Measurements from ENCODE around the gene GTF2A1L.
"Not testable (repeated sequence)": the region's sequence is repeated elsewhere in the genome, so short reads cannot be mapped to it uniquely, and the experiment has no call there.

The GTF2A1L gene, protein sequence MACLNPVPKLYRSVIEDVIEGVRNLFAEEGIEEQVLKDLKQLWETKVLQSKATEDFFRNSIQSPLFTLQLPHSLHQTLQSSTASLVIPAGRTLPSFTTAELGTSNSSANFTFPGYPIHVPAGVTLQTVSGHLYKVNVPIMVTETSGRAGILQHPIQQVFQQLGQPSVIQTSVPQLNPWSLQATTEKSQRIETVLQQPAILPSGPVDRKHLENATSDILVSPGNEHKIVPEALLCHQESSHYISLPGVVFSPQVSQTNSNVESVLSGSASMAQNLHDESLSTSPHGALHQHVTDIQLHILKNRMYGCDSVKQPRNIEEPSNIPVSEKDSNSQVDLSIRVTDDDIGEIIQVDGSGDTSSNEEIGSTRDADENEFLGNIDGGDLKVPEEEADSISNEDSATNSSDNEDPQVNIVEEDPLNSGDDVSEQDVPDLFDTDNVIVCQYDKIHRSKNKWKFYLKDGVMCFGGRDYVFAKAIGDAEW

DNA sequence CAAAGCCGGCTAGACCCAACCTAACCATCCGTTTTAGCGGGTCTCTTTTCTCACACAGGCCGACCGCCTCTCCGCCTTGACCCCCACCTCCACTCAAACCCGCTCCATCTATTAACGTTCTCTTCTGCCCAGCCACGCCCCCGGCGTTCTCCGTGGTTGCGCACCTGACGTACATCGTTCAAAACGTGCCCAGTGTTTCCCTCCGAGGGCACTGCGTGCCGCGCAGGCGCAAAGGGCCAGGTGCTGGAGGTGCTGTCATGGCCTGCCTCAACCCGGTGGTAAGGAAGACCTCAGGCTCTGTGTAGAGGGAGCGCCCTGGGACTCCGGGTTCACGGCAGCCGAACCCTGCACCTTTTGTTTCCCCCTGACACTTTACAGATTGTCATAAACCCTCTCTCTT, at the start of gene GTF2A1L:
Gene GTF2A1L (plus strand): TSS at position 239 of the 400 bp plus-strand sequence. CDS start 19 bp downstream, at position 258.
- no peak for DNase-seq (ENCODE audit: low read depth)

DNA sequence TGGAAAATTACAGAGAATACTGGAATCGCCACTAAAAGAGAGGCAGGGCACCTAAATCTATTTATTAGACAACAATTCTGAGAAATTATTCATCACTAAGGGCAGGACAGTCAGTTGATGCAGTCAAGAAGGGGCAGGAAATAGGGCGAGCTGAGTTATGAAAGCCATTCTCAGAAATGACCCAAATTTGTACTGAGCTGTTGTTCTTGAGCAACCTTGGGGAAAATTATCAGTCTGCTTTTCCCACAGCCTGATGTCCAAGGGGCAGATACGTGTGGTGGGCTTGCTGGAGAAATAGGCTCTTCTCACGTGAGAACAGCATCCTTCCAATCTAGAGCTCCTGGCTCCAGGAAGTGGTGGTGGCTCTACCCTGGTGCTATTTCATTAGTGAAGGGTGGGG, 49.1 kb upstream of the GTF2A1L start:
- DNase-seq (ENCODE audit: low read depth), result no peak

DNA sequence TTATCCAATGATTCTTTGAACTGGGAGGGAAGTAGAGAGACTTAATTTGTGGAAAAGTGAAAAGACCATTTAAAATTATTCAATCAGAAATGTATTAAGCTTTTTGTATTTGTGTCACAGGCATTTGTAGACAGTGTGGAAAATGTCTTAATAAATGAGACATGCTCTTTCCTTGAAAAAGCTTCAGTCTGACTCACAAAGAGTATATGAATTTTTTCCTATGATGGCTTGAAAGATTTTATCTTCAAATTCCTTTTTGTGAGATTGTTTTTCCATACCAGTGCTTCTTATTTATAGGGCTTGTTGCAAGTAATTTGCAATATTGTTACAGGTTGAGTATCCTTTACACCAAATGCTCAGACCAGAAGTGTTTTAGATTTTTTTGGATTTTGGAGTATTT, 48.2 kb upstream of the GTF2A1L start:
- DNase-seq (ENCODE audit: low read depth), result no peak

DNA sequence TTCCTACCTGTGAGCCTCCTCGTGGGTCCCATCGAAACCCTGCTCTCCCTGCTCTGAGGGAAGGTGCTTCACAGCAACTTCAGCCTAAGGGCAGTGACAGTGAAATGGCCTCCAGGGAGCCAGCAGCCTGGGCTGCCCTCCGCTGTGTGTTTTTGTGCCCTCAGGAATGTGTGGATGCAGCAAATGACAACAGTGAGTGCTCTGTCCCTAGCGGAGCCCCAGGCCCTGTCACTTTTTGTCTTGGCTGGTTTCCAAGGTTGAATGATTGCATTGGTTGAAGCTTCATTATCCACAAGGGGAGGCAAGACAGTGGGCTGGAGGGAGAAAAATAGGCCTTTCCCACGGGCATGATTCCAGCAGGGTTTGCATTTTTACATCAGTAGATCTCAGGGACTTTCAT, 44.8 kb upstream of the GTF2A1L start:
- DNase-seq (ENCODE audit: low read depth), result no peak

DNA sequence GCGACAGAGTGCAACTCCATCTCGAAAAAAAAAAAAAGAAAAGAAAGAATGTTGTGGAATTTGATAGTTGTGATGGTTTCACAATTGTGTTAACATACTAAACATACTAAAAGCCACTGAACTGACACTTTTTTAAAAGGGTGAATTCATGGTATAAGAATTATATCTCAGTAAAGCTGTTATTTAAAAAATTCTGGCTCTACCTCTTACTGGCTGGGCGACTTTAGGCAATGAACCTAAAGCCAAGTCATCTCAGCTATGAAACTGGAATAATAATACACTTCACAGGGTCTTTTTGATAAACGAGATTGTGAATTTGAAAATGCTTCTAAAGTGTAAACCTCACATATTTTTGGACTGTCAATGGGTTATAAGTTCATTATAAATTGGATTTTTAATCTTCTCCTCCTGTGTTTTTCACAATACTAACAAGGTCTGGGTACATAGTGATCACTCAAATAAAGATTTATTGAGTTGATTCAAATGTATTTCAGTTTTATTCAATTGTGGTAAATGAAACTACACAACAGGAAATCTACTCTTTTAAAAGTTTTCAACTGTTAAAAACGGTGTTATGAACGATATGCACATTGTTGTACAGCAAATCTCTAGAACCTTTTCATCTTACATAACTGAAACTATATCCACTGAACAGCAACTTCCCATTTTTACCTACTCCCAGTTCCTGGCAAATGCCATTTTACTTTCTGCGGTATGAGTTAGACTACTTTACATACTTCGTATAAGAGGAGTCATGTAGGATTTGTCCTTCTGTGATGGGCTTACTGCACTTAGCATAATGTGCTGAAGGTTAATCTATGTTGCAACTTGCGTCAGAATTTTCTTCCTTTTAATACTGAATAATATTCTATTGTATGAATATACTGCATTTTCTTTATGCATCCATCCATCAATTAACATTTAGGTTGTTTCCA, 43.0 kb upstream of the GTF2A1L start:
- no peak for DNase-seq (ENCODE audit: low read depth)

DNA sequence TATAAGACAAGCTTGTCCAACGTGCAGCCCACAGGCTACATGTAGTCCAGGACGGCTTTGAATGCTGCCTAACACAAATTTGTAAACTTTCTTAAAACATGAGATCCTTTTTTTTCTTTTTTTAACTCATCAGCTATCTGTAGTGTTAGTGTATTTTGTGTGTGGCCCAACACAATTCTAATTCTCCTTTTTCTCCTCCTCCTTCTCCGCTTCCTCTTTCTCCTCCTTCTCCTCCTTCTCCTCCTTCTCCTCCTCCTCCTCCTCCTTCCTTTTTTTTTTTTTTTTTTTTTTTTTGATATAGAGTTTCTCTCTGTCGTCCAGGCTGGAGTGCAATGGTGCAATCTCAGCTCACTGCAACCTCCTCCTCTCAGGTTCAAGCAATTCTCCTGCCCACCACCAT, 39.3 kb upstream of the GTF2A1L start:
- no peak for DNase-seq (ENCODE audit: low read depth)

DNA sequence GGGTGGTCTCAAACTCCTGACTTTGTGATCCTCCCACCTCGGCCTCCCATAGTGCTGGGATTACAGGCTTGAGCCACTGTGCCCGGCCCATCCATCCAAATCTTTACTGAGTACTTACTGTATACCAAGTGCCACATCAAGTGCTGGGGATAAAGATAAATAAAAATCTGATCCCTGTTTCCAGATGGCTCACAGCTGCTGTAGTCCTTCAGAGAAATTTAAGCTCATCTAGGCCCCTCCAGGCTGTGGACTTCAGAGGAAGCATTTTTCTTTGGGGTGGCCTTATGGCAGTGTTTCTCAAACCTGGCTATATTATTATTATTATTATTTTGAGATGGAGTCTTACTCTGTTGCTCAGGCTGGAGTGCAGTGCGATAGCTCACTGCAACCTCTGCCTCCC, 33.7 kb upstream of the GTF2A1L start:
- no peak for DNase-seq (ENCODE audit: low read depth)

DNA sequence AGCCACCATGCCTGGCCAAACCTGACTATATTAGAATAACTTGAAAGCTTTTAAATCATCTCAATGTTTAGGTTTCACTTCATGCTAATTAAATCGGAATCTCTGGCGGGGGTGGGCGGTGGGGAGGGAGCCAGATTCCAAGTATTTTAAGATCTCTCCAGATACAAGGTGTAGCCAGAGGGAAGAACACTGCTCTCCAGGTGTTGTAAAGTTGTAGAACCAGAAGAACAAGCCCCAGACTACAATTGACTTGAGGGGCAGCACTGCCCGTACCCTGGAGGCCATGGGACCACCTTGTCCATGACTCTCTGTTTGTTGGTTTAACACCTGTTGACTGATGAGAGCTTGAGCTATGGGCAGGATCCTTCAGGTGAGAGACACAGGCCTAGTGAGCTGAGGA, 33.1 kb upstream of the GTF2A1L start:
- no peak for DNase-seq (ENCODE audit: low read depth)

DNA sequence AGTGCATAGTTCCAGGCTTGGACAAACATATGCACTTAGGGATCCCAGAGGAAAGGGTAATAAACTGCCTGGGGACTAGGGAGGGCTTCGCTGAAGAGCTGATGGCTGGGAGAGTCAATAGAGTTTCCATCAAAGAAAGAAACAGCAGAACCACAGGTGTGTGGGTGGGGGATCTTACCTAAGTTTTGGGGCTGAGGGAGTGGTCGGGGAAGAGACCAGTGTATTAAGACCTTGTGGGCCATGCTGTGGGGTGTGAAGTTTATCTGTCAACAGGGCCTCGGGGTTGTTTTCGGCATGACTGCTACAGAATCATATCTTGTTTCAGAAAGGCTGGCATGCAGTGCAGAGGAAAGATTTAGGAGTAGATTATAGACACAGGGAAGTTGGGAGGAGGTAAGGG, 31.2 kb upstream of the GTF2A1L start:
- no peak for DNase-seq (ENCODE audit: low read depth)

DNA sequence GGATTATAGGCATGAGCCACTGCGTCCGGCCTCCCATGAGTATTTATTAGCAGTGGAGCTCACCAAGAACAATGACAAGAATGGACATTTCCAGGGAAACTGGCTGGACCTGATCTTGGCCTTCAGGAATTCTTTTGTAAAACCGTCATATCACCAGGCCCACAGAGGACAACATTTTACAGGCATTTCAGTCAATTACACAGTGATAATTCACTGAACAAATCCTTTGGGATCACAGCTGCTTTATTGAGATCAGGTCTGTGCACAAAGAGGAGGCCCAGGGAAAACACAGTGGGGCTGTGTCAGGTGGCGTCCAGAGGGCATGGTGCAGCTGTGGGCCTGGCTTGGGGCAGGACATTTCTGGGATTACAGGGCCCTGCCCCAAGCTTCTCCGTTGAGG, 30.1 kb upstream of the GTF2A1L start:
- DNase-seq (ENCODE audit: low read depth), result no peak

DNA sequence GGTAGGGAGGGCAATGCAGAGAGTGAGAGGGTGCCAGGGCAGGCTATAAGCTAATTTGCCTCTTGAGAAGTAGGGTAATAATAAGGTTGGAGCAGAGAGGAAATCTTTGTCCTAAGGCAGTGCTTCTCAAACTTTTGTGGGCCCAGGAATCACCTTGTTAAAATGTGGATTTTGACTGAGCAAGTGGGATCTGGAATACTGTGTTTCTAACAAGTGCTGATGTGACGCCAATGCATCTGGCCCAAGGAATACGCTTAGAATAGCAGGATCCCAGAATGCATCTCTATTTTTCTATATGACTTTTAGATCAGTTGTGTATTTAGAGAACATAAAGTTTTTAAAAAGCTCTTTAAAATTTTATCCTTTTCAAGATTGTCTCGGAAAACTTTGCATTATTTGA, 29.7 kb upstream of the GTF2A1L start:
- no peak for DNase-seq (ENCODE audit: low read depth)

DNA sequence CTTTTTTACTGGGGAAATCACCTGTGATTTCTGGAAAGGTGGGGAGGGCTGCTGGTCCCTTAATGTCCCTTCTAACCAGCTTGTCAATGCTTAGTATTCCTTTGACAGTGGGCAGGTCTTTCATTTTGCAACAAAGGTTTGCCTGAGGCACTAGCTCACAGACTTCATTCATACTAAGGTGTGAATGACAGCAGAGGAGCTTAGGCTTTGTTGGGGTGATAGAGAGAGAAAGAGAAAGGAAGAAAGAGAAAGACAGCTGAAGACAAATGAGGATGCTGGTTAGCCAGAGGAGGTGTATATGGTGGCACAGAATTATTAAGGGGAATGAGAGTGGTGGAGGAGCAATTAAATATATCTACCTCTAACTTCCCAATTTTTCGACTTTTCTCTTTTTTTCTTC, 28.9 kb upstream of the GTF2A1L start:
- DNase-seq (ENCODE audit: low read depth), result no peak

DNA sequence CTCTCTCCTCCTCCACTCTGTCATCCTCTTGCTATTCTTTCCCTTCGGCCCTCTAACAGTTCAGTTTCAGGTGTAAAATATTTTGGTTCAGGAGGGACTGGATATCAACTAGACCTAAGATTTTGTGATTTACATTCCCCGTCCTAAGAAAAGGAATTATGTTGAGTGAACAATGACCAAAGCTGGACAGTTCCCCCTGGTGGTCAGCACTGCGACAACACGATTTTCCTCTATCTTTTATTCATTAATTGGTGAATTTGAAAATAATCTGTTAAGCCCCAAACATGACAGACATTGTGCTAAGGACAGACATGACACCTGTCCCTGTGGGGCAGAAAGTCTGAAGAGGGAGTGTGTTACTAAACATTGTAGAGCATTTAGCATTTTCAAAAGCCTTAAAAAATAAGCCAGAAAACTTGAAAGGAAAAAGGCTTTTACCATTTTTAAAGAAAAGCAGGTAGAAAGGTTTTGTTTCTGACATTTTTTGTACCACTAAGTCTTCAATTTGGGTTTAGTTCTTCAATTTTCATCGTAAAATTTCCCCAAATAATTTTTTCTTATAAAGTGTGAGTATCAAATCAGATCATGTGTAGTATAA, 28.4 kb upstream of the GTF2A1L start:
- DNase-seq (ENCODE audit: low read depth), result no peak

DNA sequence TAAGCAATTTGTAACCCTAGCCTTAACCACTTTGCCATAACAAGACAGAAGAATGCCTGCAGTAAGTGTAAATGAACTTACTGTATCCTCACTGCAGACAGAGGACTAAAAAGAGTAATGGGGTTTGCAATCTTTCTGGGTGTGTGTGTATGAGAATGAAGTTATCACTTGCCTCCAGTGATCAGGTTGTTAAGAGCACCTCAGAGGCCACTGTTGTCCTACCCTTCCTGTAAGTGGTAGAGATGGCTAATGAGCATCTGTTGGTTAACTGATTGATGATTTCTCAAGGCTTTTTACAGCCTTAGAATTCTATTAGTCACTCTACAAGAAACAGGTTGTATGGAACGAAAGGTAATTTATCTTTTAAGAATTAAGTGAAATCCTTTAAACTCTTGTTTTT, 27.6 kb upstream of the GTF2A1L start:
- no peak for DNase-seq (ENCODE audit: low read depth)

DNA sequence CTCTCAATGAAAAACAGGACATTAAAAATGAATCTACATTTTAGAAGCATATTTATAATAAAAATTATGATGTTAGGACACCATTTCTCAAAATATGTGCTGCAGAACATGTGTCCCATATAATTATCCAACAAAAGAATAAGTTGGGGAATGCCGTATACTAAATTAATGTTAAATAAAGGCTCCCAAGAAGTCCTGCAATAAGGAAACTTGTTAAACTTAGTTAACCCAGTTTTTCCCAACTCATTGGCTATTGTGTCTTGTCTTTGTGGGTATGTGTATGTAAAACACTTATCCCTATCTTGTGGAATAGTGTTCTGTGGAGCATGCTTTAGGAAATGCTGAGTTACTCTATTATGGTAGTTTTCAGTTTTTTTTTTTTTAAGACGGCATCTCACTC, 25.6 kb upstream of the GTF2A1L start:
- DNase-seq (ENCODE audit: low read depth), result no peak

DNA sequence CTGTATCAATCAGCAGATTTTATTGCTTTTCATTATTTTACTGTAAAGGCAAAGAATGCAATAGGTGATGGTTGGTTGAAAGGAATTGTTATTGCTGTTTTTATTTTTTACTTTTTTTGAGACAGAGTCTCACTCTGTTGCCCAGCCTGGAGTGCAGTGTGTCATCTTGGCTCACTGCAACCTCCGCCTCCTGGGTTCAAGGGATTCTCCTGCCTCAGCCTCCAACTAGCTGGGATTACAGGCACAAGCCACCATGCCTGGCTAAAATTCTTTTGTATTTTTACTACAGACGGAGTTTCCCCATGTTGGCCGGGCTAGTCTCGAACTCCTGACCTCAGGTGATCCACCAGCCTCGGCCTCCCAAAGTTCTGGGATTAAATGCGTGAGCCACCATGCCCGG, 20.9 kb upstream of the GTF2A1L start:
- DNase-seq (ENCODE audit: low read depth), result not testable (repeated sequence)

DNA sequence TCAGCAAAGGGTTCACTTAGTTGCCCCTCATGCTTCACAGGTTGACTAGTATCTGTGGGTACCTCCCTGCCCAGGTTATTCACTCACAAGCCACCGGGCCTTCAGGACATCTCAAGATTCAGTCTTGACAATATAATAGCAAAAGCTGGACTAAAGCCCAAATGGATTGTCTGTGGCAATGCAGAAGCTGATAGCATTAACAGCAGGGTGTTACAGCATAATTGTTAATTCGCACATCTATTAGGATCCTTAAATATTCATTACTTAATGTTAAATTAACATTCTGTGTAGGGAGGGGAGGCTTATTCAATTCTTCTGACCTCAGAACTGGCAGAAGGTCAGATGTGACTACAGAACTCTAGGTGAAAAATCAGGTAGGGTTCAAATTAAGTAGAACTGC, 20.2 kb upstream of the GTF2A1L start:
- DNase-seq (ENCODE audit: low read depth), result no peak

DNA sequence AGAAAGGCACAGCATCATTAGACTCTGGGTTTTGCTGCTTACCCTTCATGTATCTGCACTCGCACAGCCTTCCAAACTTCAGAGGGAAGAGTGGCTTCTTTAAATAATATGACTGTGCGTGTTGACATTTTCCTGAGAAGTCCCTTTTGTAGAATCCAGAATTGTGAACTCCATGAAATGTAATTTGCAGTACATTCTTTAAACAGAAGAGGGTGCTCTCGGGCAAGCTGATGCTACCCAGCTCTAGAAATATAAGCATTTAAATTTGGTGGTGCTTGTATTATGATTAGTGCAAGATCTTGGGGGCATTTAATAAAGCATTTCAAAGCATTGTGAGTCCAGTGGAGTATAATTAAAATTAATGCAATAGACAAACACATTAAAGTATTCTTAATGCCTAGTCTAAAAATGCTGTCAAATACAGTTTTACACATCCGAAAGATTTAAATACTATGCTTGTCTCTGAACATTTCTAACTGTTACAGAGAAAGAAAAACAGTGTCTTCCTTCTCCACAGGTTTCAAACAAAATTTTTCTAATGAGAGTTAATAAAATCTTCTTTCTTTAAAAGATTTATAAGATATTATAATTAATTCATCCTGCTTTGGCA, 17.3 kb upstream of the GTF2A1L start:
- no peak for DNase-seq (ENCODE audit: low read depth)

DNA sequence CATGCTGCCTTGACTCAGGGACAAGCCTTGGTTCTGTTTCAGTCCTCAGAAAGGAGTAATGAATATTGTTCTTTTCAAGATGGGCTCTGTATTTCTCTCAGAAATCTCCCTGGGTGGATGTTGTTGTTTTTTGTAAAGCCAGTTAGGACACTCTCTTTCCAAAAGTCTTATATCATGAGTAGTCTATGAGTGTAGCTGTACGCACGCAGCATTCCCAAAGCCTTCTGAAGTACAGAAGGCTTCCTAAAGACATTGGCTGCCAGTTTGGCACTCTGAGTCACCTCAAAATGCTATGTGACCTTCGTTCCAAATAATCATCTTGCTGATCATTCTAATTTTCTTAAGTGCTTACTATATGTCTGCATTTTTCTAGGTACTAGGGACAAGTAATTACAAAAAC, 16.7 kb upstream of the GTF2A1L start:
- DNase-seq (ENCODE audit: low read depth), result no peak

DNA sequence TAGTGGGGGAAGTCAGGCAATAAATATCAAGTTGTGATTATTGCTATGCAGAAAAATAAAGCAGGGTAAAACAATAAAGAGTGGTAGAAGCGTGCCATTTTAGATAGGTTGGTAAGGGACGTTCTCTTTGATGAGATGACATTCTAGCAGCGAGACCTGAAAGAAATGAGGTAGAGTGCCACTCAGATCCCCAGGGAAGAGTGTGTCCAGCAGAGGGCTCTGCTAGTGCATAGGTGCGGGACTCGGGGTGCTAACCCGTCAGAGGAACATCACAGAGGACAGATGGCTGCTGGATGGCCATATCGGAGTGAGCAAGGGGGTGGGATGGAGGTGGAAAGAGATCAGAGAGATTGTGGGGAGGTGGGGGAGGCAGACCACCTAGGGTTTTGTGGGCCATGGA, 16.3 kb upstream of the GTF2A1L start:
- DNase-seq (ENCODE audit: low read depth), result no peak

DNA sequence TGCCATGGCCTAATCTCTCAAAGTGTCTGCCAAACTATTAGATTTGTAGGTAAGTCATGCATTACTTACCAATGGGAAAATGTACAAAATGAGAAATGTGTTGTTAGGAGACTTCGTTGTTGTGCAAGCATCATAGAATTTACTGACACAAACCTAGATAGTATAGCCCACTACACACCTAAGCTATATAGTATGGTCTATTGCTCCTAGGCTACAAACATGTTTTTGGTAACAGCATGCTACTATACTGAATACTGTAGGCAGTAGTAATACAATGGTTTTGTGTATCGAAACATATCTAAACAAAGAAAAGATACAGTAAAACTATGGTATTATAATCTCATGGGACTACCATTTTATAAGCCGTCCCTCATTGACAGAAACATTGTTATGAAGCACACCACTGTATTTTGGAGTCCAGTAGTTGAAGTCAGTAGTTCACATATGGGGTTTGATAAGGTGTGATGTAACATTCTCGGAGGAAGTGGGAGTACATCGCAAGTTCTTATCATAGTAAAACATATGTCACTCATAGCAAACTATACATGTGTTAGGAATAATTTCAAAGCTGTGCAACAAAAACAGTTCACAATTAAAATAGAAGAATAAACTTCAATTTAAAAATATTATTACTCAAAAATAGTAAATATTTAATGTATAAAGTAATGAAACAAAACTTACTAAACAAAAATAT, 12.0 kb upstream of the GTF2A1L start:
- DNase-seq (ENCODE audit: low read depth), result peak; percentile 93

Data from CMK (cell line).